K562 (cell line): ENCODE results near the gene BLOC1S4. TPM values are rescaled to one million over a fixed set of nuclear protein-coding genes. Genes with fewer than 3 reads are reported as not detected.

Source experiments
- C11orf30 ChIP-seq: fragments of 450-650 bp; IDR thresholded peaks from 2 replicates; pipeline ENCODE4 v1.6.1; 2016; ENCODE audit warnings: low read depth, mild to moderate bottlenecking
- CHD1 ChIP-seq: fragments of 200-600 bp; sonication (generic); IDR thresholded peaks from one replicate; pipeline ENCODE4 v1.6.1; 2012; ENCODE audit warnings: mild to moderate bottlenecking, moderate library complexity, low read length, inconsistent platforms
- HDAC1 ChIP-seq, 2 experiments: fragments of 450-650 bp; IDR thresholded peaks; 2 replicates each; pipeline ENCODE4 v1.6.1; 2016 to 2017; ENCODE audit warnings: inconsistent platforms in 1 of 2, mild to moderate bottlenecking in 1 of 2, moderate library complexity in 1 of 2
- KDM2B ChIP-seq: fragments of 250-450 bp; sonication (Bioruptor Pico); IDR thresholded peaks from 2 replicates; pipeline ENCODE4 v1.8.0; 2021; ENCODE audit warnings: mild to moderate bottlenecking, moderate library complexity
- KLF1 ChIP-seq: fragments of 450-650 bp; IDR thresholded peaks from 2 replicates; pipeline ENCODE4 v1.6.1; 2016; ENCODE audit warnings: missing genetic modification characterization, missing compliant biosample characterization
- ZNF583 ChIP-seq: fragments of 250-450 bp; sonication (Bioruptor Pico); IDR thresholded peaks from 2 replicates; pipeline ENCODE4 v1.4.0; 2020
- ZNF79 ChIP-seq: fragments of 250-450 bp; sonication (Bioruptor Pico); IDR thresholded peaks from 2 replicates; pipeline ENCODE4 v1.4.0; 2020; ENCODE audit warnings: low read depth, mild to moderate bottlenecking, moderate library complexity
- polyA plus RNA-seq, 8 experiments: library from polyadenylated mRNA; depleted of rRNA in 4 of 8; stranded (reverse) in 5 of 8; unstranded in 3 of 8; fragments of >200 nt; fragmentation: Nextera tagmentation in 2 of 8; fragmentation: Illumina TruSeq in 1 of 8; extraction: Ambion mirVana in 2 of 8; extraction: Trizol in 1 of 8; gene quantifications; 2 replicates each; pipeline versions ENCODE4 v1.2.1 to v1.2.3, GENCODE V29; 2011 to 2014; ENCODE audit warnings: inconsistent platforms in 1 of 8, missing spikeins in 1 of 8
- total RNA-seq, 7 experiments: library from RNA; depleted of rRNA in 6 of 7; stranded (reverse); fragments of >200 nt in 6 of 7; fragmentation: Illumina TruSeq in 2 of 7; extraction: Trizol in 2 of 7; gene quantifications; 2 replicates each; pipeline versions ENCODE4 v1.2.1 to v1.2.3, GENCODE V29; 2011 to 2021; ENCODE audit warnings: low replicate concordance in 1 of 7
- TF ChIP-seq, protein P1 (sequence below): sonication (generic); formaldehyde crosslinking; IDR thresholded peaks from 2 replicates; pipeline ENCODE4 v1.5.0; 2020; ENCODE audit warnings: missing genetic modification reagents
- TF ChIP-seq, protein P2 (sequence below): fragments of 450-650 bp; IDR thresholded peaks from 2 replicates; pipeline ENCODE4 v1.6.1; 2016; ENCODE audit warnings: mild to moderate bottlenecking, moderate library complexity
- TF ChIP-seq, protein P3 (sequence below): sonication (generic); formaldehyde crosslinking; IDR thresholded peaks from 2 replicates; pipeline ENCODE4 v1.9.0; 2022; ENCODE audit warnings: mild to moderate bottlenecking, missing genetic modification reagents
- TF ChIP-seq, protein P4 (sequence below): sonication (generic); formaldehyde crosslinking; IDR thresholded peaks from 2 replicates; pipeline ENCODE4 v1.8.0; 2022; ENCODE audit warnings: missing genetic modification reagents, mild to moderate bottlenecking, moderate library complexity, borderline replicate concordance

The BLOC1S4 gene
- total and polyA plus RNA-seq, 9 of the 15 experiments (the other 6 are each of a cell fraction or from before 2014, with no cell fraction given): 3.1 to 31.6 (median 11.2) TPM

DNA sequence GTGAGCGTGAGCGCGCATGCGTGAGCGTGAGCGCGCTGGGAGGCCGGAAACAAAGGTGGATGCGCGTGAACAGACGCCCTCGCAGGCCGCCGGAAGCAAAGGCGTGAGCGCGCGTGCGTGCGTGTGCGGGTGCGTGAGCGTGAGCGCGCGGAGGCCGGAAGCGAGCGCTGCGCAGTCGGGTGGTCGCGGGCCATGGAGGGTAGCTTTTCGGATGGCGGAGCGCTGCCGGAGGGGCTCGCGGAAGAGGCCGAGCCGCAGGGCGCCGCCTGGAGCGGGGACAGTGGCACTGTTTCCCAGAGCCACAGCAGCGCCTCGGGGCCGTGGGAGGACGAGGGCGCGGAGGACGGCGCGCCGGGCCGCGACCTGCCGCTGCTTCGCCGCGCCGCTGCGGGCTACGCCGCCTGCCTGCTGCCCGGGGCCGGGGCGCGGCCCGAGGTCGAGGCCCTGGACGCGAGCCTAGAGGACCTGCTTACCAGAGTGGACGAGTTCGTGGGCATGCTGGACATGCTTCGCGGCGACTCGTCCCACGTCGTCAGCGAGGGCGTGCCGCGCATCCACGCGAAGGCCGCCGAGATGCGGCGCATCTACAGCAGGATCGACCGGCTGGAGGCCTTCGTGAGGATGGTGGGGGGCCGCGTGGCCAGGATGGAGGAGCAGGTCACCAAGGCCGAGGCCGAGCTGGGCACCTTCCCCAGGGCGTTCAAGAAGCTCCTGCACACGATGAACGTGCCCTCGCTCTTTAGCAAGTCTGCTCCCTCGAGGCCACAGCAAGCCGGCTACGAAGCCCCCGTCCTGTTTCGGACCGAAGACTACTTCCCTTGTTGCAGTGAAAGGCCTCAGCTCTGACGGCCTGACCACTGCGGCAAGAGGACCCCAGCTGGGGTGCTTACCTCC, at the start of gene BLOC1S4 (continued):
- TF ChIP-seq, protein P1, sequence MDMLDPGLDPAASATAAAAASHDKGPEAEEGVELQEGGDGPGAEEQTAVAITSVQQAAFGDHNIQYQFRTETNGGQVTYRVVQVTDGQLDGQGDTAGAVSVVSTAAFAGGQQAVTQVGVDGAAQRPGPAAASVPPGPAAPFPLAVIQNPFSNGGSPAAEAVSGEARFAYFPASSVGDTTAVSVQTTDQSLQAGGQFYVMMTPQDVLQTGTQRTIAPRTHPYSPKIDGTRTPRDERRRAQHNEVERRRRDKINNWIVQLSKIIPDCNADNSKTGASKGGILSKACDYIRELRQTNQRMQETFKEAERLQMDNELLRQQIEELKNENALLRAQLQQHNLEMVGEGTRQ (CRISPR knock-in tag): no peak
- TF ChIP-seq, protein P2, sequence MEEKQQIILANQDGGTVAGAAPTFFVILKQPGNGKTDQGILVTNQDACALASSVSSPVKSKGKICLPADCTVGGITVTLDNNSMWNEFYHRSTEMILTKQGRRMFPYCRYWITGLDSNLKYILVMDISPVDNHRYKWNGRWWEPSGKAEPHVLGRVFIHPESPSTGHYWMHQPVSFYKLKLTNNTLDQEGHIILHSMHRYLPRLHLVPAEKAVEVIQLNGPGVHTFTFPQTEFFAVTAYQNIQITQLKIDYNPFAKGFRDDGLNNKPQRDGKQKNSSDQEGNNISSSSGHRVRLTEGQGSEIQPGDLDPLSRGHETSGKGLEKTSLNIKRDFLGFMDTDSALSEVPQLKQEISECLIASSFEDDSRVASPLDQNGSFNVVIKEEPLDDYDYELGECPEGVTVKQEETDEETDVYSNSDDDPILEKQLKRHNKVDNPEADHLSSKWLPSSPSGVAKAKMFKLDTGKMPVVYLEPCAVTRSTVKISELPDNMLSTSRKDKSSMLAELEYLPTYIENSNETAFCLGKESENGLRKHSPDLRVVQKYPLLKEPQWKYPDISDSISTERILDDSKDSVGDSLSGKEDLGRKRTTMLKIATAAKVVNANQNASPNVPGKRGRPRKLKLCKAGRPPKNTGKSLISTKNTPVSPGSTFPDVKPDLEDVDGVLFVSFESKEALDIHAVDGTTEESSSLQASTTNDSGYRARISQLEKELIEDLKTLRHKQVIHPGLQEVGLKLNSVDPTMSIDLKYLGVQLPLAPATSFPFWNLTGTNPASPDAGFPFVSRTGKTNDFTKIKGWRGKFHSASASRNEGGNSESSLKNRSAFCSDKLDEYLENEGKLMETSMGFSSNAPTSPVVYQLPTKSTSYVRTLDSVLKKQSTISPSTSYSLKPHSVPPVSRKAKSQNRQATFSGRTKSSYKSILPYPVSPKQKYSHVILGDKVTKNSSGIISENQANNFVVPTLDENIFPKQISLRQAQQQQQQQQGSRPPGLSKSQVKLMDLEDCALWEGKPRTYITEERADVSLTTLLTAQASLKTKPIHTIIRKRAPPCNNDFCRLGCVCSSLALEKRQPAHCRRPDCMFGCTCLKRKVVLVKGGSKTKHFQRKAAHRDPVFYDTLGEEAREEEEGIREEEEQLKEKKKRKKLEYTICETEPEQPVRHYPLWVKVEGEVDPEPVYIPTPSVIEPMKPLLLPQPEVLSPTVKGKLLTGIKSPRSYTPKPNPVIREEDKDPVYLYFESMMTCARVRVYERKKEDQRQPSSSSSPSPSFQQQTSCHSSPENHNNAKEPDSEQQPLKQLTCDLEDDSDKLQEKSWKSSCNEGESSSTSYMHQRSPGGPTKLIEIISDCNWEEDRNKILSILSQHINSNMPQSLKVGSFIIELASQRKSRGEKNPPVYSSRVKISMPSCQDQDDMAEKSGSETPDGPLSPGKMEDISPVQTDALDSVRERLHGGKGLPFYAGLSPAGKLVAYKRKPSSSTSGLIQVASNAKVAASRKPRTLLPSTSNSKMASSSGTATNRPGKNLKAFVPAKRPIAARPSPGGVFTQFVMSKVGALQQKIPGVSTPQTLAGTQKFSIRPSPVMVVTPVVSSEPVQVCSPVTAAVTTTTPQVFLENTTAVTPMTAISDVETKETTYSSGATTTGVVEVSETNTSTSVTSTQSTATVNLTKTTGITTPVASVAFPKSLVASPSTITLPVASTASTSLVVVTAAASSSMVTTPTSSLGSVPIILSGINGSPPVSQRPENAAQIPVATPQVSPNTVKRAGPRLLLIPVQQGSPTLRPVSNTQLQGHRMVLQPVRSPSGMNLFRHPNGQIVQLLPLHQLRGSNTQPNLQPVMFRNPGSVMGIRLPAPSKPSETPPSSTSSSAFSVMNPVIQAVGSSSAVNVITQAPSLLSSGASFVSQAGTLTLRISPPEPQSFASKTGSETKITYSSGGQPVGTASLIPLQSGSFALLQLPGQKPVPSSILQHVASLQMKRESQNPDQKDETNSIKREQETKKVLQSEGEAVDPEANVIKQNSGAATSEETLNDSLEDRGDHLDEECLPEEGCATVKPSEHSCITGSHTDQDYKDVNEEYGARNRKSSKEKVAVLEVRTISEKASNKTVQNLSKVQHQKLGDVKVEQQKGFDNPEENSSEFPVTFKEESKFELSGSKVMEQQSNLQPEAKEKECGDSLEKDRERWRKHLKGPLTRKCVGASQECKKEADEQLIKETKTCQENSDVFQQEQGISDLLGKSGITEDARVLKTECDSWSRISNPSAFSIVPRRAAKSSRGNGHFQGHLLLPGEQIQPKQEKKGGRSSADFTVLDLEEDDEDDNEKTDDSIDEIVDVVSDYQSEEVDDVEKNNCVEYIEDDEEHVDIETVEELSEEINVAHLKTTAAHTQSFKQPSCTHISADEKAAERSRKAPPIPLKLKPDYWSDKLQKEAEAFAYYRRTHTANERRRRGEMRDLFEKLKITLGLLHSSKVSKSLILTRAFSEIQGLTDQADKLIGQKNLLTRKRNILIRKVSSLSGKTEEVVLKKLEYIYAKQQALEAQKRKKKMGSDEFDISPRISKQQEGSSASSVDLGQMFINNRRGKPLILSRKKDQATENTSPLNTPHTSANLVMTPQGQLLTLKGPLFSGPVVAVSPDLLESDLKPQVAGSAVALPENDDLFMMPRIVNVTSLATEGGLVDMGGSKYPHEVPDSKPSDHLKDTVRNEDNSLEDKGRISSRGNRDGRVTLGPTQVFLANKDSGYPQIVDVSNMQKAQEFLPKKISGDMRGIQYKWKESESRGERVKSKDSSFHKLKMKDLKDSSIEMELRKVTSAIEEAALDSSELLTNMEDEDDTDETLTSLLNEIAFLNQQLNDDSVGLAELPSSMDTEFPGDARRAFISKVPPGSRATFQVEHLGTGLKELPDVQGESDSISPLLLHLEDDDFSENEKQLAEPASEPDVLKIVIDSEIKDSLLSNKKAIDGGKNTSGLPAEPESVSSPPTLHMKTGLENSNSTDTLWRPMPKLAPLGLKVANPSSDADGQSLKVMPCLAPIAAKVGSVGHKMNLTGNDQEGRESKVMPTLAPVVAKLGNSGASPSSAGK: peak; percentile 93
- peak; percentile 32; the same call in 1 of the 2 replicates for TF ChIP-seq ZNF583
- TF ChIP-seq, protein P3, sequence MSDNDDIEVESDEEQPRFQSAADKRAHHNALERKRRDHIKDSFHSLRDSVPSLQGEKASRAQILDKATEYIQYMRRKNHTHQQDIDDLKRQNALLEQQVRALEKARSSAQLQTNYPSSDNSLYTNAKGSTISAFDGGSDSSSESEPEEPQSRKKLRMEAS: peak; percentile 51; the same call in 1 of the 2 replicates
- TF ChIP-seq KLF1 (tag): peak; percentile 90
- TF ChIP-seq KDM2B (CRISPR knock-in tag): 0 out of 2 replicates have a peak, but pooled peaks have one; percentile 51
- TF ChIP-seq CHD1: peak; percentile 90
- no peak for TF ChIP-seq ZNF79 (CRISPR knock-in tag)
- TF ChIP-seq HDAC1 (IDR thresholded peaks at IDR 0.05): peak in 1 of 2 experiments; percentile 36; a peak in 2 of 4 replicates
- TF ChIP-seq, protein P4, sequence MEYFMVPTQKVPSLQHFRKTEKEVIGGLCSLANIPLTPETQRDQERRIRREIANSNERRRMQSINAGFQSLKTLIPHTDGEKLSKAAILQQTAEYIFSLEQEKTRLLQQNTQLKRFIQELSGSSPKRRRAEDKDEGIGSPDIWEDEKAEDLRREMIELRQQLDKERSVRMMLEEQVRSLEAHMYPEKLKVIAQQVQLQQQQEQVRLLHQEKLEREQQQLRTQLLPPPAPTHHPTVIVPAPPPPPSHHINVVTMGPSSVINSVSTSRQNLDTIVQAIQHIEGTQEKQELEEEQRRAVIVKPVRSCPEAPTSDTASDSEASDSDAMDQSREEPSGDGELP (CRISPR knock-in tag): peak; percentile 42
- TF ChIP-seq C11orf30: peak; percentile 4; the same call in 1 of the 2 replicates
